Measurements from ENCODE around the gene FAM83F.

- TF ChIP-seq SUZ12 (IDR thresholded peaks at IDR 0.05) (no peak), ELF4 (IDR thresholded peaks at IDR 0.05) (no peak), CTBP1 (IDR thresholded peaks at IDR 0.05; ENCODE audit: borderline replicate concordance) (peak; percentile 43; the same call in 1 of the 2 replicates), BHLHE40 (IDR thresholded peaks at IDR 0.05; ENCODE audit: borderline replicate concordance) (no peak)
Observed at GRCh38 chr22:40051322-40051721, 56.6 kb downstream of the FAM83F start.
